Lower lobe of right lung (tissue), 2 donors: ENCODE results near the gene TGFB3. TPM values are rescaled to one million over a fixed set of nuclear protein-coding genes. Genes with fewer than 3 reads are reported as not detected.

ENCODE experiments used
- ATAC-seq, 2 donors: fragments of 200-7000 bp; cut with Tn5 transposase; one replicate each; pipeline ENCODE4 v1.9.1; 2020 to 2022; ENCODE audit warnings: mild to moderate bottlenecking in 2 of 2, moderate library complexity in 2 of 2
- DNase-seq: peaks from one replicate; pipeline ENCODE4 v3.0.0-alpha.2; 2020
- H3K27ac ChIP-seq: fragments of 200-600 bp; one replicate; pipeline ENCODE4 v1.8.0; 2022
- H3K27me3 ChIP-seq: fragments of 200-600 bp; one replicate; pipeline ENCODE4 v1.8.0; 2022; ENCODE audit warnings: low read depth
- H3K36me3 ChIP-seq: fragments of 200-600 bp; one replicate; pipeline ENCODE4 v1.8.0; 2022; ENCODE audit warnings: mild to moderate bottlenecking
- H3K4me1 ChIP-seq: fragments of 200-600 bp; one replicate; pipeline ENCODE4 v1.8.0; 2022
- H3K4me3 ChIP-seq: fragments of 200-600 bp; one replicate; pipeline ENCODE4 v1.8.0; 2022; ENCODE audit warnings: mild to moderate bottlenecking
- H3K9me3 ChIP-seq: fragments of 200-600 bp; one replicate; pipeline ENCODE4 v1.8.0; 2022
- intact Hi-C: fragments of 100-400 bp; cut with DNase I; formaldehyde crosslinking; loops from one replicate; pipeline ENCODE4 v1.11.0; 2022
- total RNA-seq: library from RNA; stranded (reverse); fragmentation: NEBNext Ultra II Directional; extraction: Animal tissue kit (Norgen Biotek cat#: 25700); gene quantifications from one replicate; pipeline ENCODE4 v1.2.1, GENCODE V29; 2021
- TF ChIP-seq, protein P1 (sequence below): fragments of 200-600 bp; IDR thresholded peaks from one replicate; pipeline ENCODE4 v1.8.0; 2022; ENCODE audit warnings: antibody characterized with exemption, mild to moderate bottlenecking
- donor health status: DM: no; HTN: yes; CAD: no; lungs with severe emphysema.

TGFB3 gene
- total RNA-seq, 1 donor from 2014 or later: 15.7 TPM

DNA sequence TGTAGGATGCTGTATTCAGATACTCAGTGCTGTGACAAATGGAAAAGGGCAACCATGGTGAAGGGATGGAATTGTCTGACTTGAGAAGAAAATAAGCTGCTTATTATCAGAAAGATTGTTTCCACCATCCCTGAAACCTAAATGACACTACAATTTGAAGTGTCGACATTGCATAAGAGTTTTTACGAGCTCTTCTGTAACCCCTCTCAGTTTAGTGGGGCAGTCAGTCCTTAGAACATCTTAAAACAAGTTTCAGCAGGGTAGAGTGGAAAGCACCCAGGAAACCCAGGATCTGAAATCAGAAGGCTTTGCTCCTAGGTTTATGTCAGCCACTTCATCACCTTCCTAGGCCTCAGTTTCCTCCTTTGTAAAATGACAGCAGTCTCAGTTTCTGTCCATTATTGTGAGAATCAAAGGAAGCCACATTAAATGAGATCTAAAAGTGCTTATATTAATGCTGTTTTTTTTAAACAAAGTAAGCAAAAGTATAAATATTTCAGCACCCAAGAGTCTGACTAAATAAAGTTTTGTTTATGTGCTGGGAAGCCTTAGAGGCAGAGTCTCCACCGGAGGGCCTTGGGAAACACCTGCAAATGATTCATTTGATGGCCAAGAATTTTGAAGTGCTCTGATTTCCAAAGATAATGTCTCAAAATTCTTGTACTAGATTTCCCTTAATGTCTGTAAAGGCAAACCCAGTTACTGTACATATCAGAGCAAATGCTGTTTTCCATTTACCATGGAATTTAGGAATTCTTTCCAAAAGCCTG, 5.6 kb upstream of the TGFB3 start:
- Histone ChIP-seq H3K9me3 (no peaks in the 10 kb centered on the region), H3K36me3 (peaks cover 7% of the 10 kb centered on the region), H3K27ac (no peak overlapping the region), H3K4me1 (peaks cover 30% of the 10 kb centered on the region), H3K4me3 (no peak overlapping the region), H3K27me3 (no peaks in the 10 kb centered on the region)
- DNase-seq (no peak), ATAC-seq (no peak)
- TF ChIP-seq, protein P1, sequence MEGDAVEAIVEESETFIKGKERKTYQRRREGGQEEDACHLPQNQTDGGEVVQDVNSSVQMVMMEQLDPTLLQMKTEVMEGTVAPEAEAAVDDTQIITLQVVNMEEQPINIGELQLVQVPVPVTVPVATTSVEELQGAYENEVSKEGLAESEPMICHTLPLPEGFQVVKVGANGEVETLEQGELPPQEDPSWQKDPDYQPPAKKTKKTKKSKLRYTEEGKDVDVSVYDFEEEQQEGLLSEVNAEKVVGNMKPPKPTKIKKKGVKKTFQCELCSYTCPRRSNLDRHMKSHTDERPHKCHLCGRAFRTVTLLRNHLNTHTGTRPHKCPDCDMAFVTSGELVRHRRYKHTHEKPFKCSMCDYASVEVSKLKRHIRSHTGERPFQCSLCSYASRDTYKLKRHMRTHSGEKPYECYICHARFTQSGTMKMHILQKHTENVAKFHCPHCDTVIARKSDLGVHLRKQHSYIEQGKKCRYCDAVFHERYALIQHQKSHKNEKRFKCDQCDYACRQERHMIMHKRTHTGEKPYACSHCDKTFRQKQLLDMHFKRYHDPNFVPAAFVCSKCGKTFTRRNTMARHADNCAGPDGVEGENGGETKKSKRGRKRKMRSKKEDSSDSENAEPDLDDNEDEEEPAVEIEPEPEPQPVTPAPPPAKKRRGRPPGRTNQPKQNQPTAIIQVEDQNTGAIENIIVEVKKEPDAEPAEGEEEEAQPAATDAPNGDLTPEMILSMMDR: no peak
- intact Hi-C loops: no loop called here

DNA sequence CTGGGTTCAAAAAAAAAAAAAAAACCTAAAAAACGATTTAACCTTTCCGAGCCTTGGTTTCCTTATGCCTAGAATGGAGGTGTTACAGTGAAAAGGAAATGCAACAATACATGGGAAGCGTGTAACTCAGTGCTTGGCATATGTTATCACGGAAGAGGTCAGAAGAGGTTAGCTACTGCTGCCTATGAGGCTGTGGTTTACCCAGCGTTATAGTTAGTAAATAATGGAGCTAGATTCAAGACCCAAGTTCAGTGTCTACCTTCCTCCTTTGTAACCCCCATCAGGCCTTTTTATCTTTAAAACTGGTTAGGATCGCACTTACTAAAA, 4.6 kb upstream of the TGFB3 start:
- Histone ChIP-seq H3K36me3 (peaks cover 6% of the 10 kb centered on the region), H3K27ac (peak overlapping the region; percentile 81), H3K4me3 (peak overlapping the region; percentile 85), H3K9me3 (no peaks in the 10 kb centered on the region), H3K4me1 (peaks cover 34% of the 10 kb centered on the region), H3K27me3 (no peaks in the 10 kb centered on the region)
- intact Hi-C loops: no loop called here
- TF ChIP-seq, protein P1: no peak
- ATAC-seq (no peak), DNase-seq (no peak)

DNA sequence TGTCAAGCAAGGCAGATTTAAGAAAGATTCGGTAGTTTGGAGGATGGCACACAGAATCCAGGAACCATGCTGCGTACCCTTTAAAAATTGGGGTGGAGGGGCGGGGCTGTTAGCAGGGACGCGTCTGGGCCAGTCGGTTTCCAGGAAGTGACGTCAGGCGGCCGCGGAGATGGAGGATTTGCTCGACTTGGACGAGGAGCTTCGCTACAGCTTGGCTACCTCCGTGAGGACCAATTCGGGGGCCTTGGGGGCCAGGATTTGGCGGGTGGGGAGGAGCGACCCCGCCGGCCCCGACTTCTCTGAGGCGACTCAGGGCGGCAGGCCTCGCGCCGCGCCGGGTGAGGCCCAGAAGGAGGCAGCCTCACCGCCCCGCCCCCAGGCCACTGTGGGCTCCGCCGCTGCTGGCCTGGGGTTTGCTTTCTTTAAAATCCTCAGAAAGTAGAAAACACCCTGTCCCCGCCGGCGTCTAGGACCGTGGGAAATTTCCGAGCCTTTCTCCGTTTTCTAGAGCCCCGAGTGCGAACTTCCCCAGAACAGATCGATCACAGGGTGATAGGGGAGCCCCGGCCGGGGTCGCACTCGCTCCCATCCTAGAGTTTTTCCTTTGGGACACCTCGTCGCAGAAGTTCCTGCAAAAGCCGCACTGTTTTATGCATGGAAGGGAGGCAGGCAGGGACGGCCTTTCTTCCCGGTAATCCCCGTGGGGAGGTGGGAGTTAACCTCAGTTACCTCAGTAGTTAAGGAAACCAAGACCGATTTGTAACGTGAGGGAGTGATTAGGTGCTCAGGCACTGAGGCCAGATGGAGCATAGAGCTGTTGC, 4.0 kb upstream of the TGFB3 start, which contains the start of gene IFT43:
Gene IFT43 (plus strand): TSS at position 146 of the 821 bp plus-strand sequence. CDS start 24 bp downstream, at position 170.
- TF ChIP-seq, protein P1: no peak
- ATAC-seq: peak; percentile 75 to 83
- peak within 1 kb of the TSS; percentile 81 for H3K27ac ChIP-seq
- peak; percentile 97 for DNase-seq
- peaks cover 4% of the 10 kb centered on the region for H3K36me3 ChIP-seq
- no peaks in the 10 kb centered on the region for H3K9me3 ChIP-seq
- intact Hi-C loops: no loop called here
- H3K4me3 ChIP-seq: peak within 1 kb of the TSS; percentile 85
- peaks cover 40% of the 10 kb centered on the region for H3K4me1 ChIP-seq
- no peaks in the 10 kb centered on the region for H3K27me3 ChIP-seq

- DNase-seq (no peak), ATAC-seq (no peak)
- TF ChIP-seq, protein P1: no peak
- Histone ChIP-seq H3K36me3 (no peaks in the 10 kb centered on the region), H3K9me3 (no peaks in the 10 kb centered on the region), H3K27ac (no peak overlapping the region), H3K4me1 (peaks cover 48% of the 10 kb centered on the region), H3K4me3 (no peak overlapping the region), H3K27me3 (no peaks in the 10 kb centered on the region)
- intact Hi-C loops: loop anchor here (5.0 kb wide), 1 partner anchor 277 kb away; no protein-coding TSS in a partner anchor
These were observed 2.9 kb upstream of the TGFB3 start for GRCh38 chr14:75984674-75985073.

DNA sequence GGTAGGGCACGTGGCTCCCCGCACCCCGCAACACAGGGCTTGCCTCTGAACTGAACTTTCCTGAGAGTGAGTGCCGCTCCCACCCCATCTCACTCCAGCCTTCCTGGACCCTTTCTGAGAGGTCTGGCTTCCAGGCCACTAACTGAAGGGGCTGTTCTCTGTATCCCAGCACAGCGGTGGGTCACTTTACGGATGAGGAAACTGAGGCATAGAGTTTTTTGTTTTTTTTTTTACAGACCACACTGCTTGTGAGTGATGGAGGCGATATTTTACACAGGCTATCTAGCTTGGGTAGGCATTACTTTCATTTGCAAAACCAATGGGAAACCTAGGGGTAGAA, 1.2 kb upstream of the TGFB3 start:
- TF ChIP-seq, protein P1: no peak
- Histone ChIP-seq H3K36me3 (no peaks in the 10 kb centered on the region), H3K27ac (peak overlapping the region; percentile 94), H3K4me1 (peaks cover 62% of the 10 kb centered on the region), H3K9me3 (no peaks in the 10 kb centered on the region), H3K27me3 (no peaks in the 10 kb centered on the region), H3K4me3 (peak overlapping the region; percentile 75)
- no peak for ATAC-seq
- no peak for DNase-seq
- intact Hi-C loops: loop anchor here (5.0 kb wide), 1 partner anchor 276 kb away; no protein-coding TSS in a partner anchor
